ENCODE results near the gene CACYBP. TPM values are rescaled to one million over a fixed set of nuclear protein-coding genes. Genes with fewer than 3 reads are reported as not detected.

CACYBP gene
- polyA plus RNA-seq, 2 of the 4 experiments (the other 2 are of a cell fraction): 151 to 253 TPM

- TF ChIP-seq ELK1 (IDR thresholded peaks at IDR 0.05; ENCODE audit: low read depth, low read length): no peak
- TF ChIP-seq RCOR1 (IDR thresholded peaks at IDR 0.05; ENCODE audit: low read depth, low read length): no peak
Measured at GRCh38 chr1:174984952-174985351, 14.8 kb upstream of the CACYBP start (continued).

- FAIRE-seq: no peak
- CTCF ChIA-PET: interaction anchor here (1.5 to 1.7 kb wide), 2 partner anchors 11 to 218 kb away, joined by 7 to 8 read pairs; partner anchors contain the start of gene CACYBP
Measured at GRCh38 chr1:174988539-174988938, 11.2 kb upstream of the CACYBP start.

DNA sequence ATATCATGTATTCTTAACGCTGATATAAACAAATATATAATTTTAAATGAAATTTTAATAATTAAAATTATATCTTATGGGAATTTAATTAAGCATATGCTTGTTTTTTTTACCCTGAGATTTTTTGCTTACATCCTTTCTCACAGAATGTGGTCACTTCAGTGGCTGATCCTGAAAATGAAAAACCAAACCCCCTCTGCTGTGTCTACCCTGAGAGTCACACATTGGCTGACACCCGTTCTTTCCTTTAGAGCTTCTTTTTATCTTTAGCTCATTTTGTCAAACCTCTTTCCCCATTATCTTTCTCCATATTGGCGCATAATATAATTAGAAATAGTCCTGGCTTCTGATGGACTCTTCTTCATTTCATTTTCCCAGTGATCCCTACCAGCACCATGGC, 10.8 kb upstream of the CACYBP start:
- POLR2A ChIA-PET: interaction anchor here (1.7 kb wide), 1 partner anchor 11 kb away, joined by 10 read pairs; the partner anchor contains the start of gene CACYBP
- H3K4me2 ChIP-seq: no peak overlapping the region
- DNase-seq (ENCODE audit: low read depth in 1 of 2, low spot score in 1 of 2) (no peak), FAIRE-seq (no peak), ATAC-seq (no peak)
- no peak overlapping the region for H3K4me3 ChIP-seq
- peaks cover 7% of the 10 kb centered on the region; the same call in 1 of the 3 replicates for H3K4me1 ChIP-seq
- CTCF ChIA-PET: interaction anchor here (1.5 to 1.7 kb wide), 2 partner anchors 10 to 219 kb away, joined by 7 to 8 read pairs; partner anchors contain the start of gene CACYBP
- TF ChIP-seq RFX5 (IDR thresholded peaks at IDR 0.05) (no peak), RNF2 (IDR thresholded peaks at IDR 0.05; ENCODE audit: borderline replicate concordance, low read depth) (no peak), E2F6 (IDR thresholded peaks at IDR 0.05; ENCODE audit: borderline replicate concordance, low read depth) (no peak), FOSB (CRISPR knock-in tag; IDR thresholded peaks at IDR 0.05) (no peak), BCL3 (IDR thresholded peaks at IDR 0.05) (no peak), ZSCAN20 (CRISPR knock-in tag; IDR thresholded peaks at IDR 0.05) (no peak), CEBPB (IDR thresholded peaks at IDR 0.05) (no peak)
- no peak overlapping the region for H3K27ac ChIP-seq
- H3K9me3 ChIP-seq: no peaks in the 10 kb centered on the region
- 92% methylated on average over 3 of the region's 3 CpGs for WGBS (ENCODE audit: missing lambda C conversion rate)

More at GRCh38 chr1:174988539-174988938, 11.2 kb upstream of the CACYBP start:
- no peaks in the 10 kb centered on the region; the same call in 2 of the 3 replicates for H3K9me3 ChIP-seq
- no peak for TF ChIP-seq NR3C1 (IDR thresholded peaks at IDR 0.05)
- no peak for TF ChIP-seq JUN (IDR thresholded peaks at IDR 0.05)
- no peak for TF ChIP-seq FOXS1 (CRISPR knock-in tag; IDR thresholded peaks at IDR 0.05)
- no peak for TF ChIP-seq HOXB13 (CRISPR knock-in tag; IDR thresholded peaks at IDR 0.05; ENCODE audit: low read depth)
- TF ChIP-seq CHD4 (IDR thresholded peaks at IDR 0.05; ENCODE audit: borderline replicate concordance): no peak
- no peak for TF ChIP-seq CTCF (IDR thresholded peaks at IDR 0.05)
- no peak for TF ChIP-seq ZNF302 (CRISPR knock-in tag; IDR thresholded peaks at IDR 0.05)
- no peak for TF ChIP-seq GATA3 (IDR thresholded peaks at IDR 0.05; ENCODE audit: borderline replicate concordance)
- no peak for TF ChIP-seq FOSB (CRISPR knock-in tag; IDR thresholded peaks at IDR 0.05)
- no peak for TF ChIP-seq MYC (IDR thresholded peaks at IDR 0.05; ENCODE audit: borderline replicate concordance, low read length)
- TF ChIP-seq RFX5 (IDR thresholded peaks at IDR 0.05): no peak
- no peak for TF ChIP-seq HDAC2 (IDR thresholded peaks at IDR 0.05)
- TF ChIP-seq KDM1A (IDR thresholded peaks at IDR 0.05; ENCODE audit: low read depth): no peak
- no peak overlapping the region for H3K4me3 ChIP-seq
- no peak overlapping the region for H3K4me2 ChIP-seq
- H3K27ac ChIP-seq: no peak overlapping the region
- H3K4me1 ChIP-seq: peaks cover 7% of the 10 kb centered on the region; the same call in 1 of the 3 replicates
- DNase-seq (ENCODE audit: low read depth in 1 of 2, low spot score in 1 of 2): no peak
- POLR2A ChIA-PET: interaction anchor here (1.7 kb wide), 1 partner anchor 11 kb away, joined by 10 read pairs; the partner anchor contains the start of gene CACYBP
- no peak for ATAC-seq

Measured in A549 (cell line).